Activated CD8-positive, alpha-beta memory T cell treated with anti-CD3 and anti-CD28 coated beads for 1 hour (primary cell): ENCODE measurements around the gene GALNT9.
A peak's percentile ranks its signal among the peaks of the same experiment; 100 is the strongest.
"Not testable (repeated sequence)": the region's sequence is repeated elsewhere in the genome, so short reads cannot be mapped to it uniquely, and the experiment has no call there.

Experiments
- DNase-seq, 2 donors: peaks; one replicate each; pipeline ENCODE4 v3.0.0-alpha.2; 2020; ENCODE audit warnings: low read depth in 1 of 2; ENCODE audit errors: extremely low read depth in 1 of 2

GALNT9 gene

GRCh38 chr12:132204063-132204792 lies 125.2 kb downstream of the GALNT9 start:
- no peak for DNase-seq

GRCh38 chr12:132202929-132203721 lies 126.3 kb downstream of the GALNT9 start:
- no peak for DNase-seq

GRCh38 chr12:132201391-132202120 lies 127.8 kb downstream of the GALNT9 start:
- no peak for DNase-seq

GRCh38 chr12:132200800-132201199 lies 128.6 kb downstream of the GALNT9 start:
- DNase-seq = no peak

- DNase-seq = no peak
Observed at GRCh38 chr12:132199526-132200319, 129.7 kb downstream of the GALNT9 start.

GRCh38 chr12:132199101-132199500 lies 130.3 kb downstream of the GALNT9 start:
- DNase-seq = no peak

GRCh38 chr12:132197581-132198354 lies 131.6 kb downstream of the GALNT9 start:
- no peak for DNase-seq

GRCh38 chr12:132196873-132197390 lies 132.5 kb downstream of the GALNT9 start:
- no peak for DNase-seq

- no peak for DNase-seq
Observed at GRCh38 chr12:132196038-132196872, 133.1 kb downstream of the GALNT9 start.

- DNase-seq = not testable (repeated sequence)
Observed at GRCh38 chr12:132195242-132195641, 134.1 kb downstream of the GALNT9 start.

- no peak for DNase-seq
Observed at GRCh38 chr12:132194556-132194955, 134.8 kb downstream of the GALNT9 start.

- DNase-seq = no peak
Observed at GRCh38 chr12:132194056-132194455, 135.3 kb downstream of the GALNT9 start.

GRCh38 chr12:132191715-132192553 lies 137.5 kb downstream of the GALNT9 start:
- no peak for DNase-seq

GRCh38 chr12:132190834-132191500 lies 138.4 kb downstream of the GALNT9 start:
- DNase-seq = no peak

GRCh38 chr12:132190012-132190755 lies 139.2 kb downstream of the GALNT9 start:
- DNase-seq = no peak

- DNase-seq = peak; percentile 79 to 91
Observed at GRCh38 chr12:132189378-132190011, 139.9 kb downstream of the GALNT9 start.
